H1 (cell line): ENCODE measurements around the gene CYREN. TPM values are rescaled to one million over a fixed set of nuclear protein-coding genes. Genes with fewer than 3 reads are reported as not detected.

Experiments used
- HDAC2 ChIP-seq, 2 experiments: fragments of 300-600 bp in 1 of 2; sonication (generic) in 1 of 2; IDR thresholded peaks; 2 replicates each; pipeline ENCODE4 v1.6.1; 2011 to 2012; ENCODE audit warnings: low read depth in 2 of 2, low read length in 2 of 2, mild to moderate bottlenecking in 2 of 2, moderate library complexity in 2 of 2, borderline replicate concordance in 1 of 2, inconsistent platforms in 1 of 2
- POLR2A ChIP-seq, 2 experiments: IDR thresholded peaks; 1 replicate in 1 of 2; 2 replicates in 1 of 2; pipeline ENCODE4 v1.6.1; 2011; ENCODE audit warnings: low read depth in 2 of 2, low read length in 2 of 2, mild to moderate bottlenecking in 2 of 2; ENCODE audit errors: control extremely low read depth in 1 of 2
- POU5F1 ChIP-seq: IDR thresholded peaks from 2 replicates; pipeline ENCODE4 v1.6.1; 2011; ENCODE audit warnings: low read depth, mild to moderate bottlenecking, low read length, moderate library complexity
- RAD21 ChIP-seq, 2 experiments: IDR thresholded peaks in 1 of 2; conservative IDR thresholded peaks in 1 of 2; 2 replicates each; pipeline ENCODE4 v1.6.1; 2011; ENCODE audit warnings: low read depth in 2 of 2, low read length in 2 of 2, improper control_type of control experiment in 1 of 2, inconsistent platforms in 1 of 2, mild to moderate bottlenecking in 1 of 2, moderate library complexity in 1 of 2
- SIRT6 ChIP-seq: IDR thresholded peaks from one replicate; pipeline ENCODE4 v1.7.1; 2012; ENCODE audit warnings: low read length, inconsistent platforms
- SRF ChIP-seq: IDR thresholded peaks from 2 replicates; pipeline ENCODE4 v1.6.1; 2011; ENCODE audit warnings: mild to moderate bottlenecking, low read depth, low read length, moderate library complexity
- polyA plus RNA-seq, 7 experiments: library from polyadenylated mRNA; depleted of rRNA in 3 of 7; stranded (reverse) in 5 of 7; unstranded in 2 of 7; fragments of >200 nt in 5 of 7; fragments of 200-250 nt in 2 of 7; gene quantifications; 1 replicate in 5 of 7; 2 replicates in 1 of 7; 4 replicates in 1 of 7; pipeline versions ENCODE4 v1.2.1 to v1.2.3, GENCODE V29; 2011 to 2013; ENCODE audit warnings: missing spikeins in 2 of 7, mixed read lengths in 2 of 7
- total RNA-seq: library from RNA; stranded (reverse); fragmentation: NEBNext Ultra II Directional; extraction: Animal tissue kit (Norgen Biotek cat#: 25700); gene quantifications from 2 replicates; pipeline ENCODE4 v1.2.1, GENCODE V29; 2021

CYREN gene
- total and polyA plus RNA-seq, 2 of the 8 experiments (the other 6 are each of a cell fraction or from before 2014, with no cell fraction given), result 25.1 to 46.2 TPM

GRCh38 chr7:135177028-135177696 lies 6.7 kb upstream of the CYREN start (continued):
- no peak for TF ChIP-seq RAD21 (IDR thresholded peaks at IDR 0.05 in 1 of 2, conservative IDR thresholded peaks at IDR 0.05 in 1 of 2; ENCODE audit: low read depth in 2 of 2, low read length in 2 of 2)
- TF ChIP-seq HDAC2 (IDR thresholded peaks at IDR 0.05; ENCODE audit: borderline replicate concordance in 1 of 2, low read depth in 2 of 2, low read length in 2 of 2), result no peak
- TF ChIP-seq SRF, result 0 out of 2 replicates have a peak, but pooled peaks have one; percentile 31
- no peak for TF ChIP-seq SIRT6
- no peak for TF ChIP-seq POLR2A (IDR thresholded peaks at IDR 0.05; ENCODE audit: control extremely low read depth in 1 of 2, low read depth in 2 of 2, low read length in 2 of 2)
- no peak for TF ChIP-seq POU5F1
- TF ChIP-seq, all 59 proteins: peak for 5
